ENCODE measurements around the gene GARIN3. TPM values are rescaled to one million over a fixed set of nuclear protein-coding genes. Genes with fewer than 3 reads are reported as not detected.

The GARIN3 gene
- polyA plus RNA-seq, 2 donors = not detected

DNA sequence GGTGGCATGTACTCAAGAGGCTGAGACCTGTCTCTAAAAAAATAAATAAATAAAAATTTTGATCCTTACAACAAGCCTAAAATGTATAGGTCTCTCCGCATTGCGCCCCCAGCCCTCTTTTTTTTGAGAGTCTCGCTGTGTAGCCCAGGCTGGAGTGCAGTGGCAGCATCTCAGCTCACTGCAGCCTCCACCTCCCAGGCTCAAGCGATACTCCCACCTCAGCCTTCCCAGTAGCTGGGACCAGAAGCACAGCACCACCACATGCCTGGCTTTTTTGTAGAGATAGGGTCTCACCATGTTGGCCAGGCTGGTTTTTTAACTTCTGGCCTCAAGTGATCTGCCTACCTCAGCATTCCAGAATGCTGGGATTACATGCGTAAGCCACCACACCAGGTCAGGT, 2.2 kb upstream of the GARIN3 start:
- H3K4me1 ChIP-seq (ENCODE audit: control insufficient read depth in 2 of 2, insufficient read depth in 2 of 2, low read length in 1 of 2) = no peaks in the 10 kb centered on the region
- no peaks in the 10 kb centered on the region for H3K27me3 ChIP-seq (ENCODE audit: control insufficient read depth in 1 of 2, insufficient read depth in 2 of 2, low read length in 2 of 2)
- H3K27ac ChIP-seq (ENCODE audit: low read depth in 2 of 2, low read length in 1 of 2) = no peak overlapping the region
- WGBS, 2 donors = 95 to 96% methylated on average over 5 of the region's 5 CpGs
- H3K9me3 ChIP-seq (ENCODE audit: control insufficient read depth in 2 of 2, insufficient read depth in 1 of 2, low read depth in 1 of 2, low read length in 1 of 2) = no peaks in the 10 kb centered on the region
- no peak overlapping the region for H3K4me3 ChIP-seq (ENCODE audit: low read depth in 1 of 2, low read length in 2 of 2)
- no peaks in the 10 kb centered on the region for H3K36me3 ChIP-seq (ENCODE audit: control insufficient read depth in 2 of 2, insufficient read depth in 2 of 2, low read length in 1 of 2)

GRCh38 chr5:157167214-157167621, 1.2 kb upstream of the GARIN3 start:
- H3K4me1 ChIP-seq (ENCODE audit: control insufficient read depth in 2 of 2, insufficient read depth in 2 of 2, low read length in 1 of 2) = no peaks in the 10 kb centered on the region
- H3K4me3 ChIP-seq (ENCODE audit: low read depth in 1 of 2, low read length in 2 of 2) = no peak overlapping the region
- H3K9me3 ChIP-seq (ENCODE audit: control insufficient read depth in 2 of 2, insufficient read depth in 1 of 2, low read depth in 1 of 2, low read length in 1 of 2) = no peaks in the 10 kb centered on the region
- no peak overlapping the region for H3K27ac ChIP-seq (ENCODE audit: low read depth in 2 of 2, low read length in 1 of 2)
- H3K27me3 ChIP-seq (ENCODE audit: control insufficient read depth in 1 of 2, insufficient read depth in 2 of 2, low read length in 2 of 2) = no peaks in the 10 kb centered on the region
- H3K36me3 ChIP-seq (ENCODE audit: control insufficient read depth in 2 of 2, insufficient read depth in 2 of 2, low read length in 1 of 2) = no peaks in the 10 kb centered on the region
- WGBS, 2 donors = 59 to 63% methylated on average over 4 of the region's 4 CpGs

GRCh38 chr5:157165668-157166067, 396 bp downstream of the GARIN3 start:
- H3K9me3 ChIP-seq (ENCODE audit: control insufficient read depth in 2 of 2, insufficient read depth in 1 of 2, low read depth in 1 of 2, low read length in 1 of 2) = no peaks in the 10 kb centered on the region
- H3K4me3 ChIP-seq (ENCODE audit: low read depth in 1 of 2, low read length in 2 of 2) = no peak overlapping the region
- no peaks in the 10 kb centered on the region for H3K27me3 ChIP-seq (ENCODE audit: control insufficient read depth in 1 of 2, insufficient read depth in 2 of 2, low read length in 2 of 2)
- no peaks in the 10 kb centered on the region for H3K4me1 ChIP-seq (ENCODE audit: control insufficient read depth in 2 of 2, insufficient read depth in 2 of 2, low read length in 1 of 2)
- no peaks in the 10 kb centered on the region for H3K36me3 ChIP-seq (ENCODE audit: control insufficient read depth in 2 of 2, insufficient read depth in 2 of 2, low read length in 1 of 2)
- no peak overlapping the region for H3K27ac ChIP-seq (ENCODE audit: low read depth in 2 of 2, low read length in 1 of 2)
- 86 to 89% methylated on average over 14 of the region's 14 CpGs for WGBS, 2 donors

DNA sequence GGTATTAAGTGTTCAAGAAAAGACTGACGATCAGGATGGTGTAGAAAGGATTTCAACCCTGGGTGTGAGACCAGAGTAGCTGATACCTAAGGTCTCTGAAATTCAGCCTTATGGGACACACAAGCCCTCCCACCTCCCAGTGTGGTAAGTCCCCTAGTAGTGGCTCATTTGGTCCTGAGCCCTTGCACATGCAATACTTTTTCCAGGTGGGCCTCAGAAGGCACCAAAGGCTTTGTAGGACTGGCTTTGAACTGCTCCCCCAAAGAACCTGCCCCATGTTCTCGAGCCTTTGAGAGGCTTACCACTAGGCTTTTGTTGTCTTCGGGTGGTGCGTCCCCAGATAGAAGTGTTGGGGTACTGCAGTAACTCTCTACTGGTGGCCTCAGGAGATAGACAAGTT, 803 bp downstream of the GARIN3 start:
- WGBS, 2 donors = 85 to 86% methylated on average over 4 of the region's 4 CpGs
- H3K27me3 ChIP-seq (ENCODE audit: control insufficient read depth in 1 of 2, insufficient read depth in 2 of 2, low read length in 2 of 2) = no peaks in the 10 kb centered on the region
- no peak overlapping the region for H3K4me3 ChIP-seq (ENCODE audit: low read depth in 1 of 2, low read length in 2 of 2)
- no peaks in the 10 kb centered on the region for H3K9me3 ChIP-seq (ENCODE audit: control insufficient read depth in 2 of 2, insufficient read depth in 1 of 2, low read depth in 1 of 2, low read length in 1 of 2)
- no peaks in the 10 kb centered on the region for H3K36me3 ChIP-seq (ENCODE audit: control insufficient read depth in 2 of 2, insufficient read depth in 2 of 2, low read length in 1 of 2)
- H3K27ac ChIP-seq (ENCODE audit: low read depth in 2 of 2, low read length in 1 of 2) = no peak overlapping the region
- no peaks in the 10 kb centered on the region for H3K4me1 ChIP-seq (ENCODE audit: control insufficient read depth in 2 of 2, insufficient read depth in 2 of 2, low read length in 1 of 2)

DNA sequence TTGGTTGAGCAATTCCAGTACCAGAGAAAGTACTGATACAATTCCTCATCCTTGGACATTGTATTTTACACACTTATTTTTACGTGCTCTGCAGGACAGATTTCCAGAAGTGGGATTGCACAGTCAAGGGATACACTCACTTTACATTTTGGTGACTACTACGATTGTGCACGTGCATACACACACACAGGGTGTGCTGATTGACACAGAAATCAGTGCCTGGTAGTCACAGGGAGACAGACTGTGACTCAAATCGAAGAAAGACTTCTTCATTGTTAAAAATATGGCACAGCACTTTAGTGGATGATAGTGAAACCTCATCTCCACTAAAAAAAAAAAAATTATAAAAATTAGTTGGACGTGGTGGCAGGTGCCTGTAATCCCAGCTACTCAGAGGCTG, 1.5 kb downstream of the GARIN3 start:
- Histone ChIP-seq H3K9me3 (ENCODE audit: control insufficient read depth in 2 of 2, insufficient read depth in 1 of 2, low read depth in 1 of 2, low read length in 1 of 2) (no peaks in the 10 kb centered on the region), H3K27me3 (ENCODE audit: control insufficient read depth in 1 of 2, insufficient read depth in 2 of 2, low read length in 2 of 2) (no peaks in the 10 kb centered on the region), H3K4me3 (ENCODE audit: low read depth in 1 of 2, low read length in 2 of 2) (no peak overlapping the region), H3K36me3 (ENCODE audit: control insufficient read depth in 2 of 2, insufficient read depth in 2 of 2, low read length in 1 of 2) (no peaks in the 10 kb centered on the region), H3K4me1 (ENCODE audit: control insufficient read depth in 2 of 2, insufficient read depth in 2 of 2, low read length in 1 of 2) (no peaks in the 10 kb centered on the region), H3K27ac (ENCODE audit: low read depth in 2 of 2, low read length in 1 of 2) (no peak overlapping the region)
- WGBS, 2 donors = 77 to 79% methylated on average over 5 of the region's 5 CpGs

DNA sequence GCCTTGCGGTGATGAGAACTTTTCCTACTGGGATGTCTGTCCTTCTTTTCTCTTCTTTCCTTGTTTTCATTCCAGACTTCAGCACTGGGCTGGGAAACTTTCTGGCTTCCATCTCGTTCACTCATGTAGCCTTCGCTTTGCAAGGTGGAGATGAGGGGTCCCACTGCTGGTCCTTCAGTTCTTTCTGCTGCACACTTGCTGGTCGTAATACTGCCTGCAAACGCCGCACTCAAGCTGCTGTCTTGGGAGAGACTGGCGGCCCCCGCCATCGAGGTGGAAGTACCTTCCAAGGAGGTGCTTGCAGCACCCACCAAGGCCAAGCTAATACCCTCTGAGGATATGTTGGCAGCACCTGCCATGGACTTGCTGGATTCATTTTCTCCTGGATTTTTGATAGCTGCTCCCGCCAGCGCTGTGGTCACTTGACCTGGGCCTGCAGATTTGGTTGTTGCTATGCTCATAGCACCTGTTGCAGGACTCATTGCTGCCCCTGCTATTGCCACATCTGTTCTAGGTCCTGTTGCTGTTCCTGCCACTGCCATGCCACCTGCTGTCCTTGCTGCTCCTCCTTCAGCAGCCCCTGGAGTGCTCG, 3.0 kb downstream of the GARIN3 start:
- no peaks in the 10 kb centered on the region for H3K27me3 ChIP-seq (ENCODE audit: control insufficient read depth in 1 of 2, insufficient read depth in 2 of 2, low read length in 2 of 2)
- 90 to 93% methylated on average over 12 of the region's 12 CpGs for WGBS, 2 donors
- H3K4me1 ChIP-seq (ENCODE audit: control insufficient read depth in 2 of 2, insufficient read depth in 2 of 2, low read length in 1 of 2) = no peaks in the 10 kb centered on the region
- no peaks in the 10 kb centered on the region for H3K36me3 ChIP-seq (ENCODE audit: control insufficient read depth in 2 of 2, insufficient read depth in 2 of 2, low read length in 1 of 2)
- H3K4me3 ChIP-seq (ENCODE audit: low read depth in 1 of 2, low read length in 2 of 2) = no peak overlapping the region
- no peaks in the 10 kb centered on the region for H3K9me3 ChIP-seq (ENCODE audit: control insufficient read depth in 2 of 2, insufficient read depth in 1 of 2, low read depth in 1 of 2, low read length in 1 of 2)
- no peak overlapping the region for H3K27ac ChIP-seq (ENCODE audit: low read depth in 2 of 2, low read length in 1 of 2)

DNA sequence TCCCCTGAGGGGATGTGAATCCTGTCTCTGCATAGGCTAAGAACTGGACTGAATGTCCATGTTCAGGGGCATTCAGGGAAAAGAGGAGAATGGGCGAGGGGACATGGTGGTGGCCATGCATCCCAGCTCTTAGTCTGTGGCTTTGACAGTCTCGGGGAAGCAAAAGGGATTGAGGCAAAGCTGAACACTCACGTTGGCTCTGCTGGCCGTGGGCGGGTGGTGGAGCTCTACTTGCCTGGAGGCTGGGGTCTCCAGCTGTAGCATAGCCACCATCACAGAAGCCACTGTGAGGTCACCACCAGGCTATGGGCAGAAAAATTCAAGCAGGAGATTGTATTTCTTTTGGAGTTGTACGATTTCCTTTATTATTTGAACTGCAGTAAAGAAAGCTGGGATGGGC, 4.1 kb downstream of the GARIN3 start:
- no peaks in the 10 kb centered on the region for H3K27me3 ChIP-seq (ENCODE audit: control insufficient read depth in 1 of 2, insufficient read depth in 2 of 2, low read length in 2 of 2)
- no peak overlapping the region for H3K4me3 ChIP-seq (ENCODE audit: low read depth in 1 of 2, low read length in 2 of 2)
- H3K9me3 ChIP-seq (ENCODE audit: control insufficient read depth in 2 of 2, insufficient read depth in 1 of 2, low read depth in 1 of 2, low read length in 1 of 2) = no peaks in the 10 kb centered on the region
- no peaks in the 10 kb centered on the region for H3K36me3 ChIP-seq (ENCODE audit: control insufficient read depth in 2 of 2, insufficient read depth in 2 of 2, low read length in 1 of 2)
- WGBS, 2 donors = 82 to 90% methylated on average over 6 of the region's 6 CpGs
- no peak overlapping the region for H3K27ac ChIP-seq (ENCODE audit: low read depth in 2 of 2, low read length in 1 of 2)
- H3K4me1 ChIP-seq (ENCODE audit: control insufficient read depth in 2 of 2, insufficient read depth in 2 of 2, low read length in 1 of 2) = no peaks in the 10 kb centered on the region

DNA sequence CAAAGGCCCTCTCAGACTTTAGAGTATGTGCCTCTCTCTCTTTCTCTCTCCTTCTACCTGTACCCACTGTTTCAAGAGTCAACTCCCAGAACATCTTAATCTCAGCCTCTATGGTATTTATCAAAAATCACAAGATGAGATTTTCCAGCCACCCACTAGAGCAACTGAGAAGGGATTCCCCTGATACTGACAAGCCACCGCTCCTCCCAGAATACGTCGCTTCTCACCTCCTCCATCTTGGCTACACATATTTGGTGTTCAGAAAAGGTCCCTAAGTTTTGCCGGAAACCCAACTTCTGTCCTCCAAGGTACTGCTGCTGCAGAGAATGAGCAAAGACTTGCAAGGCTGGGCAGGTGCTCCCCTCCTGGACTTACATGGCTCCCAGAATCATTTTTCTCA, 6.1 kb downstream of the GARIN3 start:
- WGBS, 2 donors = 85 to 91% methylated on average over 4 of the region's 4 CpGs
- no peak overlapping the region for H3K4me3 ChIP-seq (ENCODE audit: low read depth in 1 of 2, low read length in 2 of 2)

DNA sequence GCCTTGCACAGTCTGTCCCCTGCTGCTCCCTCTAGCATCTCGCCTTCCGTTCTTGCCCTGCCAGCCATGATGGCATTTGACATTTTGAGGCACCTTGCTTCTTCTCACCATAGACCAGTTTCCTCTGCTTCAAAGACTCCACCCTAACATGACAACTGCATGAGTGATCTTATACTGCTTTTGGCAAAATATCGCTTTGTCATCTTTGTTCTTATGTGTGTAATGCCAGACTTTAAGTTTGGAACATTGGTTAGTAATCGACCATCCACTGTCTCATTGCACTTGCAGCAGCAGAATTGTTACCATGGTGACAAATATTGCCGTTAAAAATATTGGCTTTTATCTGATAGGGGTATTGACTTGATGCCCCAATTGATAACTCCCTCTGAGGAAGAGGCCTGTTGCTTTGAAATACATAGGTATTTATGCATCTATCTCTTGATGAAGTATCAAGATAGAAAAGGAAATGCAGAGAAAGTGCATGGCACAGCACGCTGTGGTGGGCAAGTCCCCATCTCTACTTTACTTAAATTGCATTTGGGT, 6.8 kb downstream of the GARIN3 start:
- H3K4me3 ChIP-seq (ENCODE audit: low read depth in 1 of 2, low read length in 2 of 2) = no peak overlapping the region
- 79% methylated on average over 6 of the region's 6 CpGs for WGBS, 2 donors
- H3K36me3 ChIP-seq (ENCODE audit: control insufficient read depth in 2 of 2, insufficient read depth in 2 of 2, low read length in 1 of 2) = no peaks in the 10 kb centered on the region
- H3K27ac ChIP-seq (ENCODE audit: low read depth in 2 of 2, low read length in 1 of 2) = no peak overlapping the region
- H3K9me3 ChIP-seq (ENCODE audit: control insufficient read depth in 2 of 2, insufficient read depth in 1 of 2, low read depth in 1 of 2, low read length in 1 of 2) = no peaks in the 10 kb centered on the region
- H3K27me3 ChIP-seq (ENCODE audit: control insufficient read depth in 1 of 2, insufficient read depth in 2 of 2, low read length in 2 of 2) = no peaks in the 10 kb centered on the region
- H3K4me1 ChIP-seq (ENCODE audit: control insufficient read depth in 2 of 2, insufficient read depth in 2 of 2, low read length in 1 of 2) = no peaks in the 10 kb centered on the region

More for the DNA sequence above, 6.1 kb downstream of the GARIN3 start:
- Histone ChIP-seq H3K9me3 (ENCODE audit: control insufficient read depth in 2 of 2, insufficient read depth in 1 of 2, low read depth in 1 of 2, low read length in 1 of 2) (no peaks in the 10 kb centered on the region), H3K27ac (ENCODE audit: low read depth in 2 of 2, low read length in 1 of 2) (no peak overlapping the region), H3K4me1 (ENCODE audit: control insufficient read depth in 2 of 2, insufficient read depth in 2 of 2, low read length in 1 of 2) (no peaks in the 10 kb centered on the region), H3K36me3 (ENCODE audit: control insufficient read depth in 2 of 2, insufficient read depth in 2 of 2, low read length in 1 of 2) (no peaks in the 10 kb centered on the region), H3K27me3 (ENCODE audit: control insufficient read depth in 1 of 2, insufficient read depth in 2 of 2, low read length in 2 of 2) (no peaks in the 10 kb centered on the region)

DNA sequence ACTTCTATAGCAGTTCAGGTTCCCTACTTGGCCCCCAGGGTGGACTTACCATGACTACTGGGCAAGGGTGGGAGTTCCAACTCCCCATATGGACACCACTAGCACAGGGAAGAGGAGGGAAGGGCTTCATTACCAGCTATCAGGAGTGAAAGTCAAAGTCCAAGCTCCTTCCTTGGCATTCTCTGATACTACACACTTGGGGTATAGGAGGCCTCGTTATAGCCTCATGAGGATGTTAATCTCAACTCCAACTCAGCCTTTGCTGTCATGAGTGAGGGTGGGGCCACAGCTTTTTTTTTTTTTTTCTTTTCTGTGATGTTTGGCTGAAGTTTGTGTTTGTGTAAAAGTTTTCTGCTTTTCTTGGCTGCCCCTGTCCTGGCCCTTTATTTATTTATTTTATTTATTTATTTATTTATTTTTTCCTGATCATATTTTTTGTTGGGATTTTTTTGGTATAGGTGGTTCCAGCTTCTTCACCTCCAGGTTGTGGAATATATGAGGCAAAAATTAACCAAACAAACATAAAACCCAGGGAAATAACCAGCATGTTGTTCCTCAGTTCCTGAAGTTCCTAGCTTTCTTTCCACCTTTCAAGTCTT, 8.7 kb downstream of the GARIN3 start:
- 74% methylated on average over 1 of the region's 1 CpG for WGBS, 2 donors

More for the DNA sequence above, 8.7 kb downstream of the GARIN3 start:
- no peaks in the 10 kb centered on the region for H3K4me1 ChIP-seq (ENCODE audit: control insufficient read depth in 2 of 2, insufficient read depth in 2 of 2, low read length in 1 of 2)
- no peaks in the 10 kb centered on the region for H3K27me3 ChIP-seq (ENCODE audit: control insufficient read depth in 1 of 2, insufficient read depth in 2 of 2, low read length in 2 of 2)
- H3K9me3 ChIP-seq (ENCODE audit: control insufficient read depth in 2 of 2, insufficient read depth in 1 of 2, low read depth in 1 of 2, low read length in 1 of 2) = no peaks in the 10 kb centered on the region
- no peak overlapping the region for H3K4me3 ChIP-seq (ENCODE audit: low read depth in 1 of 2, low read length in 2 of 2)
- no peaks in the 10 kb centered on the region for H3K36me3 ChIP-seq (ENCODE audit: control insufficient read depth in 2 of 2, insufficient read depth in 2 of 2, low read length in 1 of 2)
- H3K27ac ChIP-seq (ENCODE audit: low read depth in 2 of 2, low read length in 1 of 2) = no peak overlapping the region

Measured in esophagus (tissue), 2 donors.